Stimulated activated memory B cell treated with anti-CD40 and anti-IgM and Interleukin-4, amounts not matched to agents 10 μg/mL and 1 μg/mL and 100 μg/mL, for 72 hours (primary cell): ENCODE data around the gene TTYH3.

Experiments used
- ATAC-seq: fragments of 150-1000 bp; cut with Tn5 transposase; 2 replicates; pipeline ENCODE4 v1.10.0; 2021
- H3K27ac Mint-ChIP-seq: one replicate; pipeline ENCODE4 v1.8.0; 2022; ENCODE audit warnings: mild to moderate bottlenecking, mixed read lengths
- H3K27me3 Mint-ChIP-seq: one replicate; pipeline ENCODE4 v1.8.0; 2022; ENCODE audit warnings: mixed read lengths
- H3K36me3 Mint-ChIP-seq: one replicate; pipeline ENCODE4 v1.8.0; 2022; ENCODE audit warnings: mixed read lengths
- H3K4me1 Mint-ChIP-seq: one replicate; pipeline ENCODE4 v1.8.0; 2022; ENCODE audit warnings: mixed read lengths
- H3K4me3 Mint-ChIP-seq: one replicate; pipeline ENCODE4 v1.8.0; 2022; ENCODE audit warnings: mild to moderate bottlenecking, moderate library complexity, mixed read lengths
- H3K9me3 Mint-ChIP-seq: one replicate; pipeline ENCODE4 v1.8.0; 2022; ENCODE audit warnings: mixed read lengths

The TTYH3 gene

GRCh38 chr7:2621061-2621828 lies 10.5 kb upstream of the TTYH3 start:
- Mint-ChIP-seq H3K4me1 (no peaks in the 10 kb centered on the region), H3K36me3 (no peaks in the 10 kb centered on the region), H3K9me3 (no peaks in the 10 kb centered on the region), H3K27me3 (peaks cover 9% of the 10 kb centered on the region), H3K27ac (no peak overlapping the region), H3K4me3 (no peak overlapping the region)
- no peak for ATAC-seq

DNA sequence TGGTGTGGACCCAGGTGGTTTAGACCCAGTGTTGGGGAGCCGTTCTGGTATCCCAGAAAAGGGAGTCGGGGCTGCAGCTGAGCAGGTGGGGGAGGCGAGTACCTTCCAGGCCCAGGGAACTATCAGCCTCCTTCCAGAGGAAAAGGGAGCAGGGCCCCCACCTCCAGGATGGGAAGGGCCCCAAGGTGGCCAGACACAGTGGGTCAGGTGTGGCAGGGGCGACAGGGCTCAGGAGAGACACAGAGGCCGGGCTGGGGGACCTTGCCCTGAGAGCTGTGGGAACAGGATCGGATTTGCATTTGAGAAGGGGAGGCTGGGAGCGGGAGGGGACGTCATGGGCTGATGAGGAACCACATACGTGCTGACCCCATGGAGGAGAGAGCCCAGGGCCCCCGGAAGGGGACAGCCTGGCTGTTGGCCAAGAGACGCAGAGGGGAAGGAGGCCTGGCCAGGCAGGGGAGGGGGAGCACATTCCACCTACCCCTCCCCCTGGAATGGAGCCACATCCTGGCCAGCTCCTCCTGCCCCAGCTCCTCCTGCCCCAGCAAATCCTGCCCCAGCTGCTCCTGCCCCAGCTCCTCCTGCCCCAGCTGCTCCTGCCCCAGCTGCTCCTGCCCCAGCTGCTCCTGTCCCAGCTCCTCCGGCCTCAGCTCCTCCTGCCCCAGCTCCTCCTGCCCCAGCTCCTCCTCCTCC lies 9.7 kb upstream of the TTYH3 start:
- H3K36me3 Mint-ChIP-seq: no peaks in the 10 kb centered on the region
- no peak overlapping the region for H3K27ac Mint-ChIP-seq
- H3K27me3 Mint-ChIP-seq: peaks cover 9% of the 10 kb centered on the region
- ATAC-seq: no peak
- no peaks in the 10 kb centered on the region for H3K9me3 Mint-ChIP-seq
- H3K4me1 Mint-ChIP-seq: no peaks in the 10 kb centered on the region
- no peak overlapping the region for H3K4me3 Mint-ChIP-seq

DNA sequence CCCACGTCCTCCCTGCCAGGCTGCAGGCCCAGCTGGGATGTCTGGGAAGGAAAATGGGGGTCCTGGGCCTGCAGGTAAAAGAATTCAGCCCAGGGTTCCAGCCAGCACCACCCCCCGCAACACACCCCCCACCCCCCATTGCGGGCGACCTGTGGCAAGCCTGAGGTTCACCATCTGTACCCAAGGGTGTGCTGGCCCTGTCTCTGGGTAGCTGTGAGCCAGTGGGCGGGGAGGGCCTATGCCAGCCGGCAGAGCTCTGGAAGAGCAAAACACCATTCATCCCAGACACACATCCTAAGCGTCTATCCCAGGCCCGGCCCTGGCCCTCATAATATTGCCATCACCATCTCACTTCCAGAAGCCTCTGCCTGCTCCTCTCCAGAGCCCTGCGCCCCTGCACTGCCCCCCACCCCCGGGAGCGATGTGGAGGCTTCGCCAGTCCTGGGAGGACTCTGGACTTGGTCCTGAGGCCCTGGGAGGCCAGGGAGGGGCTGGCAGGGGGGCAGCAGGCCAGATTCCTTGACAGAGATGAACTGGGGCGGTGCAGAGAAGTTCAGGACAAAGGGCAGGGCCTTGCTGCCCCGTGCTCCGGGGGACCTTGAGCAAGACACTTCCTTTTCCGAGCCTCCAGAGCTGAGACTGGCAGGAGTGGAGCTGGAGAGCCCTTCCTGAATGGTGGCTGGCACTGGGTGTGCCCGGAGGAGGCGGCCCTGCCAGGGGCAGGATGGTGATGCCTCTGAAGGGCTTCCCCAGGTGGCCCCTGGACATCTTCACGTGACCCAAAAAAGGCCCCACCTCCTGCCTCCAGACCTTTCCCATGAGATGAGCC lies 8.7 kb upstream of the TTYH3 start:
- ATAC-seq: no peak
- Mint-ChIP-seq H3K9me3 (no peaks in the 10 kb centered on the region), H3K27ac (no peak overlapping the region)

GRCh38 chr7:2623698-2624014 lies 8.1 kb upstream of the TTYH3 start:
- Mint-ChIP-seq H3K9me3 (no peaks in the 10 kb centered on the region), H3K4me1 (no peaks in the 10 kb centered on the region), H3K27ac (no peak overlapping the region), H3K27me3 (no peaks in the 10 kb centered on the region), H3K36me3 (no peaks in the 10 kb centered on the region), H3K4me3 (no peak overlapping the region)
- no peak for ATAC-seq

More for the DNA sequence above, 8.7 kb upstream of the TTYH3 start:
- Mint-ChIP-seq H3K4me1 (no peaks in the 10 kb centered on the region), H3K27me3 (no peaks in the 10 kb centered on the region), H3K4me3 (no peak overlapping the region), H3K36me3 (no peaks in the 10 kb centered on the region)

DNA sequence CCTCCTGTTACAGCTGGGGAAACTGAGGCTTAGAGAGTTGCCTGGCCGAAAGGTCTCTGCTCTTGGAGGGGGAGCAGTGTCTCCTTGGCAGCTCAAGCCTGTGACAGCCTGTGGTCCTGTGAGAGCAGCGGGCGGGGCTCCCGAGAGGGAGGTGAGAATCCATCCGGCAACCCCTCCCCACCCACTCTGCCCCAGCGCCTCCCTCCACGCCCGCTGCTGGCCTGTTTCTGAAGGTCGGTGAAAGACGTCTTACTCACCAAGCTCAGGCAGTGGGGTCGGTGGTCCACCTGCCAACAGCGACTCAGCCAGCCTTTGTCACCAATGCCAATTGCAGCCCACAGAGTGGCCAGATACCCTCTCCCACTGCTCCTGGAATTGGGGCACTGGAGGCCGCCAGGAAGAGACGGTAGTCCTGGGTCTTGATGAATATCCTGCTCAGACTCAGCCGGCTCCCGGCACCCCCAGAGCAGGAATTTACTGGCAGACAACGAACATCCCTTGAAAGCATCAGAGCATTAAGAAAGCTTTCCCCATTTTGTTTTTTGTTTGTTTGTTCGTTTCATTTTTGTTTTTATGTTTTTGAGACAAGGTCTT lies 7.4 kb upstream of the TTYH3 start:
- no peak overlapping the region for H3K4me3 Mint-ChIP-seq
- H3K27ac Mint-ChIP-seq: no peak overlapping the region
- ATAC-seq: no peak
- H3K9me3 Mint-ChIP-seq: no peaks in the 10 kb centered on the region
- H3K4me1 Mint-ChIP-seq: no peaks in the 10 kb centered on the region
- no peaks in the 10 kb centered on the region for H3K36me3 Mint-ChIP-seq
- no peaks in the 10 kb centered on the region for H3K27me3 Mint-ChIP-seq

GRCh38 chr7:2626498-2627117 lies 5.2 kb upstream of the TTYH3 start:
- Mint-ChIP-seq H3K4me3 (no peak overlapping the region), H3K36me3 (no peaks in the 10 kb centered on the region), H3K27me3 (no peaks in the 10 kb centered on the region), H3K4me1 (peaks cover 6% of the 10 kb centered on the region), H3K27ac (no peak overlapping the region), H3K9me3 (no peaks in the 10 kb centered on the region)
- ATAC-seq: no peak

DNA sequence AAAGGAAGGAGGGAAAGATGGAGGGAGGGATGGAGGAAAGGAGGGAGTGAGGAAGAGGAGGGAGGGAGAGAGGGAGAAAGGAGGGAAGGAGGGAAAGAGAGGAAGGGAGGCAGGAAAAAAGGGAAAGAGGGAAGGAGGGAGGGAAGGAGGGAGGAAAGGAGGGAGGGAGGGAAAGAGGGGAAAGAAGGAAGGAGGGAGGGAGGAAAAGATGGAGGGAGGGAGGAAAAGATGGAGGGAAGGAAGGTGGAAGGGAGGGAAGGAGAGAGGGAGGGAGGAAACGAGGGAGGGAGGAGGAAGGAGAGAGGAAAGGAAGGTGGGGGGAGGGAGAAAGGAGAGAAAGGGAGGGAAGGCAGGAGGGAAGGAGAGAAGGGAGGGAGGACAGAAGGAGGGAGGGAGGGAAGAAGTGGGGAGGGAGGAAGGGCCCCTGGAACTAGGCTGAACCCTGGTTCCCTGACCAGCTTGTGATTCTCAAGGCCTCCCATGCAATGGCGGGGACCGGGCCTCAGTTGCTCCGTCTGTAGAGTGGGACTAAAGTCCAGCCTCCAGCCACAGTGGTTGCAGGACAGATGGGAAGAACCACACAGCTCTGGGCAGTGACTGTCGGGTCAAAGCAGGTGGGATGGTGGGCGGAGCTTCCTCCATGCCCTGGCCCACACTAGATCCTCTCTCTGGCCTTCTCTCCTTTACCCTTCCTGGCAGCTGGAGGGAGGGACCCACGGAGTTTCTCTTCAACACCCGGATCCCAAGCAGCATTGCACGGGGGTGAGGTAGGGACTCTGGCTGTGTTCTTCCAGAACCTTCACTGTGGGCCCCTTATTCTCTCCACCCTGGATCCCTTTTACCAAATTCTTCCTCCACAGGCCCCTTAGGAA lies 4.3 kb upstream of the TTYH3 start:
- H3K27me3 Mint-ChIP-seq: no peaks in the 10 kb centered on the region
- no peaks in the 10 kb centered on the region for H3K9me3 Mint-ChIP-seq
- peaks cover 10% of the 10 kb centered on the region for H3K4me1 Mint-ChIP-seq
- no peaks in the 10 kb centered on the region for H3K36me3 Mint-ChIP-seq
- ATAC-seq: no peak
- H3K4me3 Mint-ChIP-seq: no peak overlapping the region
- H3K27ac Mint-ChIP-seq: no peak overlapping the region

DNA sequence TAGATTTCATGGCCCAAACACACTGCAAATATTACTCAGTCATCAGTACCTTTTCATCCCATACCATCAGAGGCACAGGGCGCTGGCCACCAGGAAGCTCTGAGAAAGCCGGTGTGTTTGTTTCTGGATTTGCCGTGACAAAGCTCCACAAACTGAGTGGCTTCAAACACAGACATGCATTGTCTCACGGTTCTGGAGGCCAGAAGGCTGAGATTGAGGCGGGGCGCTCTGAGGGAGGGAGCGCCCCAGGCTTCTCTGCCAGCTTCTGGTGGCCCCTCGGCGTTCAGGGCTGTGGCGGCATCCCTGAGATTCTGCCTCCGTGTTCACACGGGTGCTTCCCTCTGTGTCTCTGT lies 3.7 kb upstream of the TTYH3 start:
- no peaks in the 10 kb centered on the region for H3K27me3 Mint-ChIP-seq
- H3K27ac Mint-ChIP-seq: no peak overlapping the region
- peaks cover 16% of the 10 kb centered on the region for H3K4me1 Mint-ChIP-seq
- no peaks in the 10 kb centered on the region for H3K36me3 Mint-ChIP-seq
- H3K9me3 Mint-ChIP-seq: no peaks in the 10 kb centered on the region
- H3K4me3 Mint-ChIP-seq: no peak overlapping the region
- no peak for ATAC-seq

DNA sequence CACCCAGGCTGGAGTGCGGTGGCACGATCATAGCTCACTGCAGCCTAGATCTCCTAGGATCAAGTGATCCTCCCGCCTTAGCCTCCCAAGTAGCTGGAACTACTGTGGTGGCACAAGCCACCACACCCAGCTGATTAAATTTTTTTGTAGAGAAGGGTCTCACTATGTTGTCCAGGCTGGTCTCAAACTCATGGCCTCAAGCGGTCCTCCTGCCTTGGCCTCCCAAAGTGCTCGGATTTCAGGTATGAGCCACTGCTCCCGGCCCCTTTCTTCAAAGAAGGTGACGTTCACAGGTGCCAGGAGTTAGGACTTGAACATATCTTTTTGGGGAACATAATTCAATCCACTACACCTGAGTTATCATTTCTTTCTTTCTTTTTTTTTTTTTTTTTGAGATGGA lies 2.9 kb upstream of the TTYH3 start:
- Mint-ChIP-seq H3K27me3 (no peaks in the 10 kb centered on the region), H3K9me3 (no peaks in the 10 kb centered on the region), H3K4me1 (peaks cover 24% of the 10 kb centered on the region), H3K36me3 (no peaks in the 10 kb centered on the region), H3K4me3 (no peak overlapping the region), H3K27ac (no peak overlapping the region)
- no peak for ATAC-seq

DNA sequence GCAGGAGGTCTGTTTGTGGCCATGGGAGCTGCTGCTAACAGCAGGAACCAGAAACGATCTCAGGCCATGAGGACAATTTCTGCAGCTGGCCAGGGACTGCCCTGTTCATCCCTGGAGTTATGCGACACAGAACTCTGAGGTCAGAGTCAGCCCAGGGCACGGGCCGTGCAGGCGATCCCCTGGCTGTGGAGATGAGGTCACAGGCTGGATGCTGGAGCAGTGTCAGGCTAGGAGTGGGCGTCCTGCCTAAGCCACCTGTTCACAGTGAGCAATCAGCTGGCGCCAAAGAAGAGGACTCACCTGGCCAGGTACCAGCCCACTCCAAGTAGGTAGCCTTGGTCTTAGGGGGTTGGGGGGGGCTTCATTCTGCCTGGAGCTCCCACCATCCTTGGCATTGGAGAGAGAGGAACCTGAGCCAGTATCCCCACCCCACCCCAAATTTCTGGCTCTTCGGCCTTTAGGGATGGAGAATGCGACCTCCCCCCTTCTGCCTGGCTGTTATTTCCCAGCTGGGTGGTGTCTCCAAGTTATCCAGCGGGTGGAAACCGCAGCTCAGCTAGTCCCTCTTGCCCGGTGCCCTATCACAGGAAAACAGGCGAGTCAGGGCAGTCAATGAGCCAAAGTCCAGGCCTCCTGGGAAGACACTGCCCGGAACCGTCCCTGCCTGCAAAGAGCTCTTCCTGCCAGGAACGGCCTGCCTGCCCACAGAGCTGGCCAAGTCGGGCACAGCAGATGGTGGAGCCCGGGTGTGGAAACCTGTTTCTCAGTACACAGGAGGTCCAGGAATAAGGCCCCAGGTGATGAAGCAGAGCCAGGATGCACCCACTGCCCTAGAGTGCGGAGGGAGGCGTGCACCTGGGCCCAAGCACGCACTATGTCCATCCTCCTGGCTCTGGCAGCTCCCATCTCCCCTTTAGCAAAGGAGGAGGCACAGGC lies 1.8 kb upstream of the TTYH3 start:
- ATAC-seq: no peak
- Mint-ChIP-seq H3K4me3 (no peak overlapping the region), H3K36me3 (no peaks in the 10 kb centered on the region), H3K27me3 (no peaks in the 10 kb centered on the region), H3K4me1 (peaks cover 34% of the 10 kb centered on the region), H3K9me3 (no peaks in the 10 kb centered on the region), H3K27ac (no peak overlapping the region)

GRCh38 chr7:2632733-2633537 lies 1.1 kb downstream of the TTYH3 start:
- peak overlapping the region; percentile 94 for H3K27ac Mint-ChIP-seq
- peaks cover 63% of the 10 kb centered on the region for H3K4me1 Mint-ChIP-seq
- no peaks in the 10 kb centered on the region for H3K36me3 Mint-ChIP-seq
- ATAC-seq: peak; percentile 21
- no peaks in the 10 kb centered on the region for H3K9me3 Mint-ChIP-seq
- no peaks in the 10 kb centered on the region for H3K27me3 Mint-ChIP-seq
- H3K4me3 Mint-ChIP-seq: peak overlapping the region; percentile 97

DNA sequence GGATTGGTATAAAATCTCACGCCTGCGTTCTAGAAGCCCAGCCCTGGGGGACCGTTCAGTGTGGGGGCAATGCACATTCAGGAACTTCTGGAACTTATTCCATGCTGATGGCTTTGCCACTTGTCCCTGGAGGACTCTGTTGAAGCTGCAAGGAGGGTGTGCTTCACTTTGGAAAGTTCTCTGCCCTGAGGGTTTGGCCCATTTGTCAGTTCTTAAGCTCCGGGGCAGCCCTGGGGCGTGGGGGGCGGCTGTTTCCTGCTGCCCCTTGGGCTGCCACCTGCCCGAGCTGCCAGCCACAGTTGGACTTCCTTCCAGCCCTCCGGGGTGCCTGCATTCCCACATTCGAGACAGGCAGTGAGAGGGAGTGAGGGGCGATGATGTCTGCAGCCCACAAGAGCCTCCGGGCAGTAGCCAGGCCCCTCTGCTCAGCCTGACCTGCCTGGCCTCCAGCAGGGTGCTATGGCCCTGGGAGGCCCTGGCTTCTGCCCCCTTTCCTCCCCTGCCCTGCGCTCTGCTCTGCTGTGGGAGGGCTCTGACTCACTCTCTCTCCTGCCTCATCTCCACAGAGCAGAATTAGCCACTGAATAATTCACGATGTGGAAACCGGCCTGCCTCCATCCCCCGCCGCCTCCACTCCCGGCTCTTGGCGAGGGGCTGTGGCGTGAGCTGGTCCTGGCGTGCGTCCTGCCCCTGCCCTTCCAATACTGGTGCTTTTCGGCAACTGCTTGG lies 1.9 kb downstream of the TTYH3 start:
- H3K27me3 Mint-ChIP-seq: no peaks in the 10 kb centered on the region

More for the DNA sequence above, 1.9 kb downstream of the TTYH3 start:
- peak; percentile 14 for ATAC-seq
- peak overlapping the region; percentile 97 for H3K4me3 Mint-ChIP-seq
- peaks cover 71% of the 10 kb centered on the region for H3K4me1 Mint-ChIP-seq
- H3K36me3 Mint-ChIP-seq: no peaks in the 10 kb centered on the region
- H3K27ac Mint-ChIP-seq: peak overlapping the region; percentile 94
- H3K9me3 Mint-ChIP-seq: no peaks in the 10 kb centered on the region
